ENCODE results near the gene ZNF836. TPM values are rescaled to one million over a fixed set of nuclear protein-coding genes. Genes with fewer than 3 reads are reported as not detected.
A peak's percentile ranks its signal among the peaks of the same experiment; 100 is the strongest.

Gene ZNF836
- polyA plus RNA-seq, 3 donors: 2.3 to 4.8 (median 2.6) TPM

- Histone ChIP-seq H4K20me1 (ENCODE audit: insufficient read depth, low read length) (no peaks in the 10 kb centered on the region), H3K4me1 (ENCODE audit: control insufficient read depth in 1 of 2, insufficient read depth in 2 of 2, low read length in 2 of 2) (no peaks in the 10 kb centered on the region), H3K27ac (ENCODE audit: low read depth in 1 of 2, low read length in 2 of 2) (no peak overlapping the region), H3K9me3 (replicated peaks in 1 of 2; ENCODE audit: control insufficient read depth in 1 of 2, insufficient read depth in 1 of 2, low read length in 2 of 2) (no peaks in the 10 kb centered on the region), H3K4me2 (replicated peaks; ENCODE audit: extremely low read depth, low read length, poor library complexity, severe bottlenecking) (no peak overlapping the region), H2AFZ (ENCODE audit: insufficient read depth, low read depth, low read length, poor library complexity, severe bottlenecking) (no peak overlapping the region), H3K79me2 (ENCODE audit: insufficient read depth, low read length) (no peaks in the 10 kb centered on the region), H3K9ac (ENCODE audit: insufficient read depth, low read length, poor library complexity, severe bottlenecking) (no peak overlapping the region), H3K27me3 (ENCODE audit: control insufficient read depth in 2 of 2, insufficient read depth in 2 of 2, low read length in 2 of 2) (no peaks in the 10 kb centered on the region), H3K4me3 (replicated peaks in 1 of 3; ENCODE audit: low read depth in 2 of 3, low read length in 3 of 3) (no peak overlapping the region), H3K36me3 (replicated peaks in 1 of 2; ENCODE audit: control insufficient read depth in 1 of 2, insufficient read depth in 2 of 2, low read length in 2 of 2) (peaks cover 98 to 100% of the 10 kb centered on the region in 2 donors)
- H3K4me1 Mint-ChIP-seq: no peaks in the 10 kb centered on the region
- peak overlapping the region in 2 of 7 donors; percentile 1 to 78 for H3K27ac Mint-ChIP-seq
- intact Hi-C loops (cut with micrococcal nuclease): no loop called here
- H3K9me3 Mint-ChIP-seq: peaks cover 0 to 2% (median 0%) of the 10 kb centered on the region in 7 donors
- no peaks in the 10 kb centered on the region for H3K27me3 Mint-ChIP-seq (ENCODE audit: low read depth in 3 of 3)
- no peak overlapping the region for H3K4me3 Mint-ChIP-seq
- TF ChIP-seq, protein P1, sequence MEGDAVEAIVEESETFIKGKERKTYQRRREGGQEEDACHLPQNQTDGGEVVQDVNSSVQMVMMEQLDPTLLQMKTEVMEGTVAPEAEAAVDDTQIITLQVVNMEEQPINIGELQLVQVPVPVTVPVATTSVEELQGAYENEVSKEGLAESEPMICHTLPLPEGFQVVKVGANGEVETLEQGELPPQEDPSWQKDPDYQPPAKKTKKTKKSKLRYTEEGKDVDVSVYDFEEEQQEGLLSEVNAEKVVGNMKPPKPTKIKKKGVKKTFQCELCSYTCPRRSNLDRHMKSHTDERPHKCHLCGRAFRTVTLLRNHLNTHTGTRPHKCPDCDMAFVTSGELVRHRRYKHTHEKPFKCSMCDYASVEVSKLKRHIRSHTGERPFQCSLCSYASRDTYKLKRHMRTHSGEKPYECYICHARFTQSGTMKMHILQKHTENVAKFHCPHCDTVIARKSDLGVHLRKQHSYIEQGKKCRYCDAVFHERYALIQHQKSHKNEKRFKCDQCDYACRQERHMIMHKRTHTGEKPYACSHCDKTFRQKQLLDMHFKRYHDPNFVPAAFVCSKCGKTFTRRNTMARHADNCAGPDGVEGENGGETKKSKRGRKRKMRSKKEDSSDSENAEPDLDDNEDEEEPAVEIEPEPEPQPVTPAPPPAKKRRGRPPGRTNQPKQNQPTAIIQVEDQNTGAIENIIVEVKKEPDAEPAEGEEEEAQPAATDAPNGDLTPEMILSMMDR (IDR thresholded peaks at IDR 0.05): no peak
- 93% methylated on average over 8 of the region's 8 CpGs for WGBS (ENCODE audit: insufficient coverage)
- DNase-seq: no peak
- peaks cover 98 to 100% of the 10 kb centered on the region in 2 donors for H3K36me3 Mint-ChIP-seq
Measured at GRCh38 chr19:52219611-52220010, 48.2 kb upstream of the ZNF836 start.

DNA sequence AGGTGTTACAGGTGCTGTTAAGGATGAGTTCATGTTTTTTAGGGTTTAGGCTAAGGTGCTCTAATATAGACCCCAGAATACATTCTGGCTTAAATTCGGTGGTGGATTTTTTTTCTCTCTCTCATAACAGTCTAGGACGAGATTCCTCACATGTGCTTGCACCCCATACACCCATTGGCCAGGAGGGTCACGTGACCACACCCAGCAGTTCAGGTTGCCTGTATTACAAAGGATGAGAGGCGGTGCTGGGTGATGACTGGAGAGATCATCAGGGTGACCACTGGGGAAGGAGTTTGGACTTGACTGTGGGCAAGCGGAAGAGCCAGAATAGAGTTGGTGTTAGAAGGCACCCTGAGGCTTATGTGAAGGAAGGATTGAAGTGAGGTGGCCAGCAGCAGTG, 46.2 kb upstream of the ZNF836 start:
- Mint-ChIP-seq H3K27me3 (ENCODE audit: low read depth in 3 of 3) (no peaks in the 10 kb centered on the region), H3K9me3 (peaks cover 0 to 2% (median 0%) of the 10 kb centered on the region in 7 donors), H3K36me3 (peaks cover 97 to 100% of the 10 kb centered on the region in 2 donors), H3K4me3 (no peak overlapping the region), H3K4me1 (no peaks in the 10 kb centered on the region), H3K27ac (peak overlapping the region in 1 of 7 donors; percentile 48)
- Histone ChIP-seq H2AFZ (ENCODE audit: insufficient read depth, low read depth, low read length, poor library complexity, severe bottlenecking) (no peak overlapping the region), H3K4me3 (replicated peaks in 1 of 3; ENCODE audit: low read depth in 2 of 3, low read length in 3 of 3) (no peak overlapping the region), H3K9ac (ENCODE audit: insufficient read depth, low read length, poor library complexity, severe bottlenecking) (no peak overlapping the region), H3K9me3 (replicated peaks in 1 of 2; ENCODE audit: control insufficient read depth in 1 of 2, insufficient read depth in 1 of 2, low read length in 2 of 2) (no peaks in the 10 kb centered on the region), H3K4me2 (replicated peaks; ENCODE audit: extremely low read depth, low read length, poor library complexity, severe bottlenecking) (no peak overlapping the region), H4K20me1 (ENCODE audit: insufficient read depth, low read length) (no peaks in the 10 kb centered on the region), H3K79me2 (ENCODE audit: insufficient read depth, low read length) (no peaks in the 10 kb centered on the region), H3K27ac (ENCODE audit: low read depth in 1 of 2, low read length in 2 of 2) (no peak overlapping the region), H3K4me1 (ENCODE audit: control insufficient read depth in 1 of 2, insufficient read depth in 2 of 2, low read length in 2 of 2) (no peaks in the 10 kb centered on the region), H3K27me3 (ENCODE audit: control insufficient read depth in 2 of 2, insufficient read depth in 2 of 2, low read length in 2 of 2) (no peaks in the 10 kb centered on the region), H3K36me3 (replicated peaks in 1 of 2; ENCODE audit: control insufficient read depth in 1 of 2, insufficient read depth in 2 of 2, low read length in 2 of 2) (peaks cover 98 to 100% of the 10 kb centered on the region in 2 donors)
- 98% methylated on average over 3 of the region's 5 CpGs for WGBS (ENCODE audit: insufficient coverage)
- TF ChIP-seq, protein P1 (IDR thresholded peaks at IDR 0.05): no peak
- intact Hi-C loops (cut with micrococcal nuclease): no loop called here
- no peak for DNase-seq
